Mammary epithelial cell (primary cell): ENCODE results near the gene FAF1.

ENCODE experiments used
- EZH2 ChIP-seq: IDR thresholded peaks from 2 replicates; pipeline ENCODE4 v1.6.1; 2012; ENCODE audit warnings: low read length, inconsistent platforms, borderline replicate concordance
- TF ChIP-seq, protein P1 (sequence below), 2 donors: IDR thresholded peaks in 1 of 2; conservative IDR thresholded peaks in 1 of 2; 2 replicates each; pipeline ENCODE4 v1.5.1; 2011 to 2012; ENCODE audit warnings: inconsistent platforms in 2 of 2, low read length in 2 of 2, mild to moderate bottlenecking in 2 of 2, control low read depth in 1 of 2, low read depth in 1 of 2; ENCODE audit not compliant: insufficient read depth in 1 of 2; ENCODE audit errors: extremely low read depth in 1 of 2

DNA sequence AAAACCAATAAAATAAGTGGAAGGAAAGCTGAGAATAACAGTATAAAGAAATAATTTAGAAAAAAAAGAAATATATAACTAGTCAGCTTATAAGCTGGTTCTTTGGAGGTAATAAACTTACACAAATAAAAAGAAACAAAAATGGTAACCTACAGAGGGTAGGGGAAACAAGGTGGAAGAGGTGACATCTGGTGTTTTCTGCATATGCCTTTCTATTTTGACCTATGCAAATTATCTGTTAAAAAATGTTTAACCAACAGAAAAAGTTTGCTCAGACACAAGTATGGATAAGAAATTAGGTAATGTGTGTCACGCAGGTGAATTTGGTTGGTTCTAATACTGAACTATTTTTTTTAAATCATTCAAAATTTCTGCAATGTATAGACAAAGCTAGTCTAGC lies 483.3 kb downstream of the FAF1 start:
- TF ChIP-seq, protein P1, sequence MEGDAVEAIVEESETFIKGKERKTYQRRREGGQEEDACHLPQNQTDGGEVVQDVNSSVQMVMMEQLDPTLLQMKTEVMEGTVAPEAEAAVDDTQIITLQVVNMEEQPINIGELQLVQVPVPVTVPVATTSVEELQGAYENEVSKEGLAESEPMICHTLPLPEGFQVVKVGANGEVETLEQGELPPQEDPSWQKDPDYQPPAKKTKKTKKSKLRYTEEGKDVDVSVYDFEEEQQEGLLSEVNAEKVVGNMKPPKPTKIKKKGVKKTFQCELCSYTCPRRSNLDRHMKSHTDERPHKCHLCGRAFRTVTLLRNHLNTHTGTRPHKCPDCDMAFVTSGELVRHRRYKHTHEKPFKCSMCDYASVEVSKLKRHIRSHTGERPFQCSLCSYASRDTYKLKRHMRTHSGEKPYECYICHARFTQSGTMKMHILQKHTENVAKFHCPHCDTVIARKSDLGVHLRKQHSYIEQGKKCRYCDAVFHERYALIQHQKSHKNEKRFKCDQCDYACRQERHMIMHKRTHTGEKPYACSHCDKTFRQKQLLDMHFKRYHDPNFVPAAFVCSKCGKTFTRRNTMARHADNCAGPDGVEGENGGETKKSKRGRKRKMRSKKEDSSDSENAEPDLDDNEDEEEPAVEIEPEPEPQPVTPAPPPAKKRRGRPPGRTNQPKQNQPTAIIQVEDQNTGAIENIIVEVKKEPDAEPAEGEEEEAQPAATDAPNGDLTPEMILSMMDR (conservative IDR thresholded peaks at IDR 0.05 in 1 of 2, IDR thresholded peaks at IDR 0.05 in 1 of 2; ENCODE audit: extremely low read depth in 1 of 2, insufficient read depth in 1 of 2, low read depth in 1 of 2, low read length in 2 of 2) = no peak
- TF ChIP-seq EZH2 = no peak
